ENCODE measurements around the gene MCOLN1. TPM values are rescaled to one million over a fixed set of nuclear protein-coding genes. Genes with fewer than 3 reads are reported as not detected.
A peak's percentile ranks its signal among the peaks of the same experiment; 100 is the strongest.

The MCOLN1 gene
- total and polyA plus RNA-seq, 2 of the 8 experiments (the other 6 are each of a cell fraction or from before 2014, with no cell fraction given): 19.1 to 40.0 TPM

DNA sequence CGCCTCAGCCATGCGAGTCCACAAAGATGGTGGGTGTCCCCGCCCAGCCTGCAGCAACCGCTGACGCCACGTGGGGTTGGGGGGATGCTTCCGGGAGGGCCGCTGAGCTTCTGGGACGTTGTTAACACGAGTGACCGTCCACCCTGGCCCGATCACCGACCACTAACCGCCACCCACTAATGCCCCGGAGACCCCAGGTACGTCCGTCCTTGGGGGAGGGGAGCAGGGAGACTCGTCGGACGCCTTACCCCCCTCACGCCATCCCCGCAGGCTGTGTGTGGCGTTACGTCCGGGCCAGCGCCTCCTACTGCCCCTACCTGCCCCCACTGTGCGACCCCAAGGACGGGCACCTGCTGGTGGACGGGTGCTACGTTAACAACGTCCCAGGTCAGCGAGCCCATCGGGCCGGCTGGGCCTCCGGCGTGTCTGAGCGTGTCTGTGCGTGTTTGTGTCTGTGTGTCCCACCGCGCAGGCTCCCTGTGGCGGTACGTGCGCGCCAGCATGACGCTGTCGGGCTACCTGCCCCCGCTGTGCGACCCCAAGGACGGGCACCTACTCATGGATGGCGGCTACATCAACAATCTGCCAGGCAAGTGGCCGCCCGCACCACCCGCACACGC, 34.4 kb downstream of the MCOLN1 start:
- FAIRE-seq (no peak), DNase-seq (ENCODE audit: low read depth in 1 of 2, low spot score in 2 of 2) (no peak)
- H3K79me1 ChIP-seq (ENCODE audit: low read depth, low read length): no peaks in the 10 kb centered on the region
- H4K8ac ChIP-seq (ENCODE audit: extremely low read depth, insufficient read depth, low read length): peak overlapping the region; percentile 51
- ChIA-PET CTCF (ENCODE audit: partially characterized antibody) (interaction anchor here (0.6 kb wide), 1 partner anchor 62 kb away, joined by 3 read pairs; no protein-coding TSS in a partner anchor), POLR2A (ENCODE audit: partially characterized antibody) (interaction anchor here (1.6 kb wide), 1 partner anchor 18 kb away, joined by 3 read pairs; no protein-coding TSS in a partner anchor)
- H3K23ac ChIP-seq (ENCODE audit: insufficient read length): no peak overlapping the region
- H2BK20ac ChIP-seq (ENCODE audit: low read length): no peak overlapping the region
- no peak overlapping the region for H2BK12ac ChIP-seq (ENCODE audit: low read depth, low read length)
- H3K9me3 ChIP-seq (ENCODE audit: insufficient read depth in 2 of 2, low read depth in 1 of 2, low read length in 1 of 2): no peaks in the 10 kb centered on the region
- H3K4ac ChIP-seq (replicated peaks; ENCODE audit: insufficient read length, low read depth, low read length): no peak overlapping the region
- no peak overlapping the region for H2AFZ ChIP-seq (ENCODE audit: low read length)
- no peak overlapping the region for H3K27ac ChIP-seq (ENCODE audit: low read depth, low read length)
- H3K23me2 ChIP-seq (ENCODE audit: low read depth, low read length): no peaks in the 10 kb centered on the region; the same call in 1 of the 2 replicates
- H2BK120ac ChIP-seq (replicated peaks; ENCODE audit: low read depth, low read length): no peak overlapping the region
- H3K4me3 ChIP-seq (ENCODE audit: extremely low read depth in 1 of 4, insufficient read depth in 2 of 4, low read depth in 3 of 4, low read length in 4 of 4): no peak overlapping the region
- H3K9ac ChIP-seq (replicated peaks in 1 of 4; ENCODE audit: extremely low read depth in 1 of 4, low read depth in 3 of 4, low read length in 3 of 4): no peak overlapping the region
- H3K56ac ChIP-seq (replicated peaks; ENCODE audit: insufficient read length, low read depth, low read length): no peak overlapping the region
- H3K4me1 ChIP-seq (replicated peaks in 1 of 4; ENCODE audit: control insufficient read depth in 3 of 4, insufficient read depth in 4 of 4, low read length in 3 of 4): peaks cover 0 to 6% (median 2%) of the 10 kb centered on the region in 4 experiments; a peak in 4 of 7 replicates
- H3K14ac ChIP-seq (ENCODE audit: insufficient read length): no peak overlapping the region
- H3K36me3 ChIP-seq (ENCODE audit: control insufficient read depth in 2 of 4, insufficient read depth in 4 of 4, low read length in 3 of 4): peaks cover 10 to 31% (median 19%) of the 10 kb centered on the region in 4 experiments
- H2AK5ac ChIP-seq (ENCODE audit: low read depth, low read length): no peak overlapping the region
- no peak overlapping the region for H3K18ac ChIP-seq (ENCODE audit: extremely low read depth, low read length)
- H4K5ac ChIP-seq (ENCODE audit: insufficient read length, low read depth, low read length): no peak overlapping the region
- peak overlapping the region; percentile 60; the same call in 1 of the 2 replicates for H2BK5ac ChIP-seq (ENCODE audit: low read depth, low read length)
- H4K20me1 ChIP-seq (replicated peaks in 1 of 2; ENCODE audit: control insufficient read depth in 1 of 2, insufficient read depth in 2 of 2, low read length in 2 of 2): peaks cover 0 to 10% of the 10 kb centered on the region in 2 experiments
- 95% methylated on average over 42 of the region's 54 CpGs; no CpG with 5 or more reads in 1 of the 2 experiments for WGBS, 2 experiments (ENCODE audit: extremely low coverage in 1 of 2, insufficient coverage in 1 of 2, insufficient read length in 1 of 2, insufficient replicate concordance in 2 of 2, low coverage in 1 of 2, low lambda C conversion rate in 2 of 2, missing lambda C conversion rate in 1 of 2)
- no peak overlapping the region for H4K91ac ChIP-seq (replicated peaks; ENCODE audit: insufficient read length, low read length)
- H3K79me2 ChIP-seq (ENCODE audit: control insufficient read depth in 1 of 2, insufficient read depth in 2 of 2, low read length in 2 of 2): no peaks in the 10 kb centered on the region
- H3K27me3 ChIP-seq (replicated peaks in 1 of 4; ENCODE audit: control insufficient read depth in 3 of 4, extremely low read depth in 1 of 4, insufficient read depth in 3 of 4, low read length in 3 of 4): no peaks in the 10 kb centered on the region
- H3K4me2 ChIP-seq (ENCODE audit: insufficient read depth in 1 of 2, low read depth in 2 of 2, low read length in 2 of 2): no peak overlapping the region
- H2BK15ac ChIP-seq (ENCODE audit: low read length): no peak overlapping the region
- TF ChIP-seq CHD1 (IDR thresholded peaks at IDR 0.05; ENCODE audit: low read depth, low read length) (no peak), PHF8 (conservative IDR thresholded peaks at IDR 0.05; ENCODE audit: low read depth, low read length) (no peak), BACH1 (IDR thresholded peaks at IDR 0.05; ENCODE audit: low read length) (no peak), ZNF274 (IDR thresholded peaks at IDR 0.05; ENCODE audit: borderline replicate concordance, extremely low read depth, low read length) (no peak), SP1 (IDR thresholded peaks at IDR 0.05; ENCODE audit: low read depth, low read length) (no peak), TAF7 (optimal IDR thresholded peaks at IDR 0.05; ENCODE audit: borderline replicate concordance, low read depth, low read length) (no peak), CBX8 (IDR thresholded peaks at IDR 0.05; ENCODE audit: borderline replicate concordance, low read depth, low read length) (no peak)
- TF ChIP-seq, protein P1, sequence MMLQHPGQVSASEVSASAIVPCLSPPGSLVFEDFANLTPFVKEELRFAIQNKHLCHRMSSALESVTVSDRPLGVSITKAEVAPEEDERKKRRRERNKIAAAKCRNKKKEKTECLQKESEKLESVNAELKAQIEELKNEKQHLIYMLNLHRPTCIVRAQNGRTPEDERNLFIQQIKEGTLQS (IDR thresholded peaks at IDR 0.05; ENCODE audit: insufficient read depth, low read depth, low read length): no peak
